ENCODE data around the gene MARK1. TPM values are rescaled to one million over a fixed set of nuclear protein-coding genes. Genes with fewer than 3 reads are reported as not detected.

Gene MARK1
- total RNA-seq (2014; rRNA removed; shearing (Covaris generic); ENCODE audit: low replicate concordance), result 0.90 and 1.3 TPM in 2 replicates

DNA sequence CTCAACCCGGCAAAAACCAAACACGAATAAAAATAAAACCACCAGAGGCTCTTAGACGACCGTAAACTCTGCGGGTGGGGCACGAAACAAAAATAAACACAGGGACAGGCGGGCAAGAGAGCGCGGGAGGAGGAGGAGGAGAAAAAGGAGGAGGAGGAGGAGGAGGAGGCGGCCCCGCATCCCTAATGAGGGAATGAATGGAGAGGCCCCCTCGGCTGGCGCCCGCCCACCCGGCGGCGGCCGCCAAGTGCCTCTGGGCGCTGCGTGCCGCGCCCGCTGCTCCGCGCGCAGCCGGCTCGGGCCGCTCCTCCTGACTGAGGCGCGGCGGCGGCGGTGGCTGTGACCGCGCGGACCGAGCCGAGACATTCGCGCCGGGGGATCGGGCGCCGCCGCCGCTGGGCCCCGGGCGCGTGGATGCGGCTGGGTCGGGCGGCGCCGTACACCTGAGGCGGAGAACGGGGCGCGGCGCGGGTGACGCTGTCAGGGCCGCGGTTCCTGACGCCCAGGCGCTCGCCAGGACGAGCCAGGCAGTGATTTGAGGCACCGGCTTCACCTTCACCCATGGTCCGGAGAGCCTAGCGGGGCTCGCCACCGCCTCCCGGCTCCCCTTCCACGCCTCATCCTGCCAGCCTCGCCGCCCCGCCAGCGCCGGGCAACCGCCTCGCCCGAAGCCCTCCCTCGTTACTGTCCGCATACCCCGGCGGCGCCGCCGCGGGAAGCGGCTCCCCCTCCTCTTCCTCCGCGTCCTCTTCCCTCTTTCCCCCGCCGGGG lies at the start of gene MARK1:
TSS of gene MARK1 (plus strand) at position 229 of the 771 bp plus-strand sequence. CDS start 687 bp downstream, outside the sequence.
- Histone ChIP-seq H3K27ac (ENCODE audit: low read length) (no peak within 1 kb of the TSS), H3K4me3 (ENCODE audit: low read length) (peak within 1 kb of the TSS; percentile 77), H3K9me3 (ENCODE audit: low read length) (no peaks in the 10 kb centered on the region), H2AFZ (ENCODE audit: low read length) (peak within 1 kb of the TSS; percentile 96), H3K4me1 (ENCODE audit: low read length) (peaks cover 18% of the 10 kb centered on the region), H3K36me3 (ENCODE audit: insufficient read depth, low read length) (no peaks in the 10 kb centered on the region), H3K9ac (ENCODE audit: low read length) (peak within 1 kb of the TSS; percentile 72), H3K79me2 (ENCODE audit: low read length) (no peaks in the 10 kb centered on the region), H3K9me2 (replicated peaks; ENCODE audit: insufficient read depth, low read length) (no peaks in the 10 kb centered on the region), H3K4me2 (ENCODE audit: low read depth, low read length, poor library complexity, severe bottlenecking) (peak within 1 kb of the TSS; percentile 81), H4K20me1 (ENCODE audit: insufficient read depth, low read depth, low read length) (no peaks in the 10 kb centered on the region), H3K27me3 (ENCODE audit: low read length) (no peaks in the 10 kb centered on the region)
- DNase-seq, result peak; percentile 64

GRCh38 chr1:220483700-220484099 lies 44.2 kb upstream of the MARK1 start:
- H3K27ac ChIP-seq (ENCODE audit: low read length), result no peak overlapping the region
- H3K36me3 ChIP-seq (ENCODE audit: insufficient read depth, low read length), result no peaks in the 10 kb centered on the region
- no peaks in the 10 kb centered on the region for H4K20me1 ChIP-seq (ENCODE audit: insufficient read depth, low read depth, low read length)
- H2AFZ ChIP-seq (ENCODE audit: low read length), result no peak overlapping the region
- H3K9me2 ChIP-seq (replicated peaks; ENCODE audit: insufficient read depth, low read length), result no peaks in the 10 kb centered on the region
- DNase-seq, result no peak
- no peaks in the 10 kb centered on the region for H3K9me3 ChIP-seq (ENCODE audit: low read length)
- H3K4me1 ChIP-seq (ENCODE audit: low read length), result peaks cover 2% of the 10 kb centered on the region; the same call in 1 of the 2 replicates
- no peak overlapping the region for H3K4me3 ChIP-seq (ENCODE audit: low read length)
- no peaks in the 10 kb centered on the region for H3K27me3 ChIP-seq (ENCODE audit: low read length)
- H3K79me2 ChIP-seq (ENCODE audit: low read length), result no peaks in the 10 kb centered on the region
- H3K9ac ChIP-seq (ENCODE audit: low read length), result no peak overlapping the region
- H3K4me2 ChIP-seq (ENCODE audit: low read depth, low read length, poor library complexity, severe bottlenecking), result no peak overlapping the region

DNA sequence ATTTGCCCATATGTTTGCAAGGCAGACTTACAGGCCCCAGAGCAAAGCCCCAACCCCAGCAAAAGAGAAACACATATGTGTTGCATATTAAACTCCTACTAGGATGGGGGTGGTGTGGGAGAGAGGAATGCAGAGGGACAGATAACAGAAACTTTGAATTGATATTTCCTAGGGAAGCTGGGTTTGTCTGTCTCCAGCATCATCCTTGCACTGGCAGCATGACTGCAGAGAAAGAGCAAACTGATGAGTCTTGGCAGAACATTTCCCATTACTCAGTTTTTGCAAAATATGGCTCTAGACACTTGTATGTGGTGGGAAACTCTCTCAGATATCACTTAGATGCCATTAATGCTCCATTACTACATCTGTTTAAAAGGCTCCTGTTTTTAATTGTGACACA lies 43.8 kb upstream of the MARK1 start:
- Histone ChIP-seq H3K9ac (ENCODE audit: low read length) (no peak overlapping the region), H3K4me1 (ENCODE audit: low read length) (peaks cover 2% of the 10 kb centered on the region; the same call in 1 of the 2 replicates), H3K9me3 (ENCODE audit: low read length) (no peaks in the 10 kb centered on the region), H3K4me2 (ENCODE audit: low read depth, low read length, poor library complexity, severe bottlenecking) (no peak overlapping the region), H3K79me2 (ENCODE audit: low read length) (no peaks in the 10 kb centered on the region), H2AFZ (ENCODE audit: low read length) (no peak overlapping the region), H3K4me3 (ENCODE audit: low read length) (no peak overlapping the region), H3K36me3 (ENCODE audit: insufficient read depth, low read length) (no peaks in the 10 kb centered on the region), H4K20me1 (ENCODE audit: insufficient read depth, low read depth, low read length) (no peaks in the 10 kb centered on the region), H3K9me2 (replicated peaks; ENCODE audit: insufficient read depth, low read length) (no peaks in the 10 kb centered on the region), H3K27ac (ENCODE audit: low read length) (no peak overlapping the region), H3K27me3 (ENCODE audit: low read length) (no peaks in the 10 kb centered on the region)
- no peak for DNase-seq

- DNase-seq, result no peak
- no peak overlapping the region for H3K4me3 ChIP-seq (ENCODE audit: low read length)
- no peaks in the 10 kb centered on the region for H3K27me3 ChIP-seq (ENCODE audit: low read length)
- no peak overlapping the region for H2AFZ ChIP-seq (ENCODE audit: low read length)
- H3K79me2 ChIP-seq (ENCODE audit: low read length), result no peaks in the 10 kb centered on the region
- H3K4me2 ChIP-seq (ENCODE audit: low read depth, low read length, poor library complexity, severe bottlenecking), result no peak overlapping the region
- no peak overlapping the region for H3K9ac ChIP-seq (ENCODE audit: low read length)
- H4K20me1 ChIP-seq (ENCODE audit: insufficient read depth, low read depth, low read length), result no peaks in the 10 kb centered on the region
- H3K27ac ChIP-seq (ENCODE audit: low read length), result no peak overlapping the region
- peaks cover 2% of the 10 kb centered on the region; the same call in 1 of the 2 replicates for H3K4me1 ChIP-seq (ENCODE audit: low read length)
- H3K9me2 ChIP-seq (replicated peaks; ENCODE audit: insufficient read depth, low read length), result no peaks in the 10 kb centered on the region
- no peaks in the 10 kb centered on the region for H3K9me3 ChIP-seq (ENCODE audit: low read length)
- H3K36me3 ChIP-seq (ENCODE audit: insufficient read depth, low read length), result no peaks in the 10 kb centered on the region
Observed at GRCh38 chr1:220485131-220485530, 42.8 kb upstream of the MARK1 start.

DNA sequence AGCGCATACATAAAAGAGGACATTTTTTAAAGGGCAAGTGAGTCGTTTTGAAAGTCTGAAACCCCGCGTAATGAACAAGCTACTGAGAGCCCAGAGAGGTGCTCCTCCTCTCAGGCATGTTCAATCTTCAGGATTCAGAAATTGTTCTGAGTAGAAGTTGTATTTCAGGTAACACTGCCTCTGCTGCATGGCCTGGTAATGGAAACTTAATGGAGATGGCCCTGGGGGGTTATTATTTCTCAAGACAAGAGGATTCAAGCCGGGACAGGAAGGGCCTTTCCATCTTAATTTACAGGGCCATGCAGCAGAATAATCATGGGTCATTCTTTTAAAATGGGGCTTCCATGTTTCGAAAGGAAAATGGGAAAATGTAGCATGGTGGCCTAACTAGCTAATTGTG lies 42.1 kb upstream of the MARK1 start:
- no peak overlapping the region for H3K9ac ChIP-seq (ENCODE audit: low read length)
- H2AFZ ChIP-seq (ENCODE audit: low read length), result no peak overlapping the region
- H3K4me1 ChIP-seq (ENCODE audit: low read length), result peaks cover 2% of the 10 kb centered on the region; the same call in 1 of the 2 replicates
- no peaks in the 10 kb centered on the region for H3K27me3 ChIP-seq (ENCODE audit: low read length)
- H3K9me2 ChIP-seq (replicated peaks; ENCODE audit: insufficient read depth, low read length), result no peaks in the 10 kb centered on the region
- H3K79me2 ChIP-seq (ENCODE audit: low read length), result no peaks in the 10 kb centered on the region
- H3K36me3 ChIP-seq (ENCODE audit: insufficient read depth, low read length), result no peaks in the 10 kb centered on the region
- H3K4me3 ChIP-seq (ENCODE audit: low read length), result no peak overlapping the region
- DNase-seq, result no peak
- H3K9me3 ChIP-seq (ENCODE audit: low read length), result no peaks in the 10 kb centered on the region
- no peak overlapping the region for H3K27ac ChIP-seq (ENCODE audit: low read length)
- H4K20me1 ChIP-seq (ENCODE audit: insufficient read depth, low read depth, low read length), result no peaks in the 10 kb centered on the region
- H3K4me2 ChIP-seq (ENCODE audit: low read depth, low read length, poor library complexity, severe bottlenecking), result no peak overlapping the region

DNA sequence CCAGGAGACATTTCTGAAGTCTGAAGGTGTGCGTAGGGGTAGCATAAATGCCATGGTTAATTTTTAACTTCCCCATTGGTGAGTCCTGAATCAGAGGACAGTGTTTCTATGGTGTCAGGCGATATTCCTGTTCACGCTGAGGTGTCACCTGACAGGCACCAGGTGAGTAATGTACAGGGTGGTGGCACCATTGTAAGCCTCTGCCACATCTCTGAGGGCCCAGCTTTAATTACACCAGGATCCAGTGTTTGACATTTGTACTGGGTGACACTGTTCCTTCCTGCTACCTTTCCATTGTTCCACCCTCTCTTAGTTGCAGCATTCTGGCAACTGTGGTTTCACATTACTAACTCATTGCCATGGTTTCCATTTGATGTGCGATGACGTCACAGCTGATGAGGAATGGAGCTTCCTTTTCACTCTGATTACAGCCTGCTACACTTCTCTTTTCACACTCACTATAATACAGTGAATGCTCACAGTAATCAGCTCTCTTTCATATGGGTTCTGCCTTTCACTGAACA lies 40.6 kb upstream of the MARK1 start:
- Histone ChIP-seq H3K4me3 (ENCODE audit: low read length) (no peak overlapping the region), H3K9me2 (replicated peaks; ENCODE audit: insufficient read depth, low read length) (no peaks in the 10 kb centered on the region), H3K36me3 (ENCODE audit: insufficient read depth, low read length) (no peaks in the 10 kb centered on the region), H3K9ac (ENCODE audit: low read length) (no peak overlapping the region), H3K27ac (ENCODE audit: low read length) (no peak overlapping the region), H2AFZ (ENCODE audit: low read length) (no peak overlapping the region), H3K79me2 (ENCODE audit: low read length) (no peaks in the 10 kb centered on the region), H3K4me1 (ENCODE audit: low read length) (peaks cover 2% of the 10 kb centered on the region; the same call in 1 of the 2 replicates), H3K9me3 (ENCODE audit: low read length) (no peaks in the 10 kb centered on the region), H3K4me2 (ENCODE audit: low read depth, low read length, poor library complexity, severe bottlenecking) (no peak overlapping the region), H4K20me1 (ENCODE audit: insufficient read depth, low read depth, low read length) (no peaks in the 10 kb centered on the region), H3K27me3 (ENCODE audit: low read length) (no peaks in the 10 kb centered on the region)
- DNase-seq, result peak; percentile 63

GRCh38 chr1:220491891-220492290 lies 36.0 kb upstream of the MARK1 start:
- Histone ChIP-seq H4K20me1 (ENCODE audit: insufficient read depth, low read depth, low read length) (no peaks in the 10 kb centered on the region), H3K27me3 (ENCODE audit: low read length) (no peaks in the 10 kb centered on the region), H3K36me3 (ENCODE audit: insufficient read depth, low read length) (no peaks in the 10 kb centered on the region), H3K9ac (ENCODE audit: low read length) (no peak overlapping the region), H3K9me3 (ENCODE audit: low read length) (no peaks in the 10 kb centered on the region), H3K4me1 (ENCODE audit: low read length) (peaks cover 2% of the 10 kb centered on the region; the same call in 1 of the 2 replicates), H3K79me2 (ENCODE audit: low read length) (no peaks in the 10 kb centered on the region), H3K9me2 (replicated peaks; ENCODE audit: insufficient read depth, low read length) (no peaks in the 10 kb centered on the region), H3K27ac (ENCODE audit: low read length) (no peak overlapping the region), H3K4me2 (ENCODE audit: low read depth, low read length, poor library complexity, severe bottlenecking) (no peak overlapping the region), H2AFZ (ENCODE audit: low read length) (no peak overlapping the region), H3K4me3 (ENCODE audit: low read length) (no peak overlapping the region)
- DNase-seq, result no peak

DNA sequence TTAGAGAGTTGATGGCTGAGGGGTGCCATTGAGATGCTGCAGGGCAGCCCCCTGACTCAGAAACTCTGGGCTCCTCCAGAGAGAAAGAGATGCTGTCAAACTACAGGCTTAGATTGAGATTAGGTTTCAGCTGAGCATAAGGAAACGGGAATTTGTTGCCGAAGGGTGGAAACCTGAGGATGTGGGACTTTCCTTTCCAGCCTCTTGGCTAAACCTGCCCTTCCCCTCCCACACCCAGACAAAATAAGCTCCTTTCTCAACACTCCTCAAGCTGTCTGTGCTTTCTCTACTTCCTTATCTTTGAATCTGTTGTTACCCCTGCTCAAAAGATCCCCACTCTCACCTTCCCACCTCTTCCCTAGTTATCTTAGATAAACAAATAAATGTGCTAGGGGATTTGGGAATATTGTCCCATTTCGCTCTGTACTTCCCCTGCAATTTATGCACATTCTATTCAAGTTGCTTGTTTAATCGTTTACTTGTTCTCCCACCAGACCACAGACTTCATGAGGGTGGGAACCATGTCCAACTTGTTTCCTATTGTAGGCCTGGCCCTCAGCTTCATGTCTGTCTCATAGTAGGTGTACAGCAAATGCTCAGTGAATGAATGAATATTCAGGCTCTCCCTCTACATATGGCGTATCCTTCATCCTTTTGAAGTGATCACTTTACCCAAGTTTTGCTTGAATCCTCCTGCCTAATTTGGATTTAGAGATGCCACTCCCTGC lies 30.6 kb upstream of the MARK1 start:
- Histone ChIP-seq H3K9me3 (ENCODE audit: low read length) (no peaks in the 10 kb centered on the region), H3K9ac (ENCODE audit: low read length) (no peak overlapping the region), H3K4me1 (ENCODE audit: low read length) (no peaks in the 10 kb centered on the region), H2AFZ (ENCODE audit: low read length) (no peak overlapping the region), H3K36me3 (ENCODE audit: insufficient read depth, low read length) (no peaks in the 10 kb centered on the region), H3K4me3 (ENCODE audit: low read length) (no peak overlapping the region), H3K79me2 (ENCODE audit: low read length) (no peaks in the 10 kb centered on the region), H3K27me3 (ENCODE audit: low read length) (no peaks in the 10 kb centered on the region), H3K9me2 (replicated peaks; ENCODE audit: insufficient read depth, low read length) (no peaks in the 10 kb centered on the region), H3K27ac (ENCODE audit: low read length) (no peak overlapping the region), H4K20me1 (ENCODE audit: insufficient read depth, low read depth, low read length) (no peaks in the 10 kb centered on the region), H3K4me2 (ENCODE audit: low read depth, low read length, poor library complexity, severe bottlenecking) (no peak overlapping the region)
- no peak for DNase-seq
